GM19395 (cell line): ENCODE data around the gene NME5.
"Not testable (repeated sequence)": the region's sequence is repeated elsewhere in the genome, so short reads cannot be mapped to it uniquely, and the experiment has no call there.

Experiments
- ATAC-seq: cut with Tn5 transposase; IDR thresholded peaks from one replicate; pipeline ENCODE4 v1.9.1; 2021; ENCODE audit warnings: mild to moderate bottlenecking, moderate library complexity; ENCODE audit not compliant: unreplicated experiment

The NME5 gene

GRCh38 chr5:138138949-138139780, at the start of gene NME5:
NME5 (minus strand) TSS chr5:138139428; CDS start chr5:138138780, 648 bp downstream.
- ATAC-seq = peak; percentile 79

- ATAC-seq = no peak
Measured at GRCh38 chr5:138188626-138189025, 49.4 kb upstream of the NME5 start.

GRCh38 chr5:138186002-138186447, 46.8 kb upstream of the NME5 start:
- ATAC-seq = peak; percentile 88

GRCh38 chr5:138182808-138183207, 43.6 kb upstream of the NME5 start:
- ATAC-seq = no peak

GRCh38 chr5:138180841-138181240, 41.6 kb upstream of the NME5 start:
- ATAC-seq = no peak

- no peak for ATAC-seq
Measured at GRCh38 chr5:138180183-138180782, 41.1 kb upstream of the NME5 start.

- ATAC-seq = no peak
Measured at GRCh38 chr5:138179277-138179857, 40.1 kb upstream of the NME5 start.

GRCh38 chr5:138178516-138179276, 39.5 kb upstream of the NME5 start, which contains the start of the genes BRD8 and KIF20A:
BRD8 (minus strand) TSS chr5:138178630; CDS start chr5:138178614, 16 bp downstream.
KIF20A (plus strand) TSS chr5:138179112; CDS start chr5:138179681, 569 bp downstream.
- peak; percentile 85 for ATAC-seq

GRCh38 chr5:138177941-138178515, 38.8 kb upstream of the NME5 start:
- no peak for ATAC-seq

- no peak for ATAC-seq
Measured at GRCh38 chr5:138170299-138170698, 31.1 kb upstream of the NME5 start.

- no peak for ATAC-seq
Measured at GRCh38 chr5:138169124-138169523, 29.9 kb upstream of the NME5 start.

GRCh38 chr5:138163721-138164120, 24.5 kb upstream of the NME5 start:
- ATAC-seq = no peak

GRCh38 chr5:138160706-138161105, 21.5 kb upstream of the NME5 start:
- ATAC-seq = no peak

GRCh38 chr5:138159666-138160065, 20.4 kb upstream of the NME5 start:
- ATAC-seq = no peak

- no peak for ATAC-seq
Measured at GRCh38 chr5:138157626-138158025, 18.4 kb upstream of the NME5 start.

GRCh38 chr5:138155977-138156376, 16.7 kb upstream of the NME5 start:
- not testable (repeated sequence) for ATAC-seq

GRCh38 chr5:138149530-138149929, 10.3 kb upstream of the NME5 start:
- no peak for ATAC-seq

- no peak for ATAC-seq
Measured at GRCh38 chr5:138148811-138149210, 9.6 kb upstream of the NME5 start.

- not testable (repeated sequence) for ATAC-seq
Measured at GRCh38 chr5:138143578-138143977, 4.3 kb upstream of the NME5 start.

- ATAC-seq = no peak
Measured at GRCh38 chr5:138141734-138142133, 2.5 kb upstream of the NME5 start.

GRCh38 chr5:138140268-138140667, 1.0 kb upstream of the NME5 start:
- no peak for ATAC-seq
